Sigmoid colon (tissue), 7 donors: ENCODE results near the gene KCNJ6. TPM values are rescaled to one million over a fixed set of nuclear protein-coding genes. Genes with fewer than 3 reads are reported as not detected.

Source experiments
- DNase-seq: peaks from one replicate; pipeline ENCODE4 v3.0.0-alpha.2; 2019
- H3K27ac ChIP-seq, 4 donors: fragments of 200-600 bp; sonication (generic); one replicate each; pipeline ENCODE4 v1.5.1; 2016 to 2019; ENCODE audit warnings: mild to moderate bottlenecking in 1 of 4
- H3K27me3 ChIP-seq, 3 donors: fragments of 200-600 bp; sonication (generic); one replicate each; pipeline ENCODE4 v1.5.1; 2019; ENCODE audit warnings: mild to moderate bottlenecking in 1 of 3
- H3K36me3 ChIP-seq, 4 donors: fragments of 200-600 bp; sonication (generic); one replicate each; pipeline ENCODE4 v1.5.1; 2016 to 2019
- H3K4me1 ChIP-seq, 4 donors: fragments of 200-600 bp; sonication (generic); one replicate each; pipeline ENCODE4 v1.5.1; 2017 to 2019
- H3K4me3 ChIP-seq, 4 donors: fragments of 200-600 bp; sonication (generic); one replicate each; pipeline ENCODE4 v1.5.1; 2017 to 2019; ENCODE audit warnings: mild to moderate bottlenecking in 2 of 4, moderate library complexity in 1 of 4
- H3K9me3 ChIP-seq, 4 donors: fragments of 200-600 bp in 3 of 4; sonication (generic) in 3 of 4; one replicate each; pipeline versions ENCODE4 v1.5.1 to v1.6.1; 2013 to 2019
- EP300 ChIP-seq, 4 donors: sonication (generic); formaldehyde crosslinking; IDR thresholded peaks; one replicate each; pipeline ENCODE4 v1.6.1; 2017; ENCODE audit warnings: antibody characterized with exemption in 4 of 4
- POLR2A ChIP-seq, 2 donors: fragments of 450-650 bp; IDR thresholded peaks; one replicate each; pipeline ENCODE4 v1.6.1; 2016; ENCODE audit warnings: antibody characterized with exemption in 2 of 2, mild to moderate bottlenecking in 2 of 2, moderate library complexity in 2 of 2
- POLR2AphosphoS5 ChIP-seq, 4 donors: sonication (generic); formaldehyde crosslinking; IDR thresholded peaks; one replicate each; pipeline ENCODE4 v1.6.1; 2017; ENCODE audit warnings: antibody characterized with exemption in 4 of 4
- WGBS, 2 donors: extraction: QIAGEN DNeasy Blood & Tissue Kit; methylation state at CpG; one replicate each; pipeline ENCODE4 v1.1.7; 2013; 5-methylcytosine and 5-hydroxymethylcytosine counted together
- intact Hi-C: fragments of 100-400 bp; cut with DNase I; formaldehyde crosslinking; loops from one replicate; pipeline ENCODE4 v1.15.1; 2023
- polyA plus RNA-seq, 3 donors: library from polyadenylated mRNA; stranded (reverse); fragments of 200-250 nt; gene quantifications; one replicate each; pipeline ENCODE4 v1.2.3, GENCODE V29; 2013
- total RNA-seq, 4 donors: library from RNA; depleted of rRNA; stranded (reverse); fragments of >200 nt; gene quantifications; one replicate each; pipeline ENCODE4 v1.1.0, GENCODE V29; 2016
- TF ChIP-seq, protein P1 (sequence below), 4 experiments: fragments of 450-650 bp in 3 of 4; fragments of 200-600 bp in 1 of 4; IDR thresholded peaks; one replicate each; pipeline ENCODE4 v1.5.1; 2016 to 2019; ENCODE audit warnings: antibody characterized with exemption in 4 of 4, mild to moderate bottlenecking in 3 of 4, moderate library complexity in 2 of 4
- donor health status: healthy with polysubstance abuse.
- donor health status: Bipolar disorder and iron deficiency.
- donor health status: healthy.

The KCNJ6 gene
- total and polyA plus RNA-seq, 7 donors, result under 0.01 to 0.04 (median under 0.01) TPM; not detected in 2

DNA sequence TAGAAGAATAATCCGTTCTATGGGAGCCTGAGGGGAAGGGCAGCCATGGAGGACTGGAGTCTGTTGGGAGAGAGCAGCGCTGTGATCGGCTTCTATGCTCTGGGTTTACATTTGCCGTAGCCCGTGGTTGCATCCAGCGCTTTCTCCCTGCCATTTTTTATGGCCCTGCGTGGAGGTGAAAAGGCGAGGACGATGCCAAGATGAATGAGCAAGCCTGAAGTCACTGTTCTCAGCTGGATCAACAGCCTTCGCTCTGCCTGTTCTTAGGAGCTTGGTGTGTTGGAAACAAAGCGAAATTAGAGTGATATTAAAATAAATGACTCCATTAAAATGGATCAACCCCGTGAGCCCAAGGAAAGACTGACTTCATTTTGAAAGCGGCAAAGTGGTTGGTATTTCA is 120.2 kb downstream of the KCNJ6 start:
- no peaks in the 10 kb centered on the region for H3K4me1 ChIP-seq
- 88 to 93% methylated on average over 13 of the region's 13 CpGs for WGBS, 2 donors
- intact Hi-C loops, result no loop called here
- no peak overlapping the region for H3K4me3 ChIP-seq
- no peak for DNase-seq
- no peak overlapping the region for H3K27ac ChIP-seq
- no peaks in the 10 kb centered on the region for H3K9me3 ChIP-seq
- H3K36me3 ChIP-seq, result no peaks in the 10 kb centered on the region
- no peak for TF ChIP-seq EP300 (IDR thresholded peaks at IDR 0.05)
- TF ChIP-seq, protein P1, sequence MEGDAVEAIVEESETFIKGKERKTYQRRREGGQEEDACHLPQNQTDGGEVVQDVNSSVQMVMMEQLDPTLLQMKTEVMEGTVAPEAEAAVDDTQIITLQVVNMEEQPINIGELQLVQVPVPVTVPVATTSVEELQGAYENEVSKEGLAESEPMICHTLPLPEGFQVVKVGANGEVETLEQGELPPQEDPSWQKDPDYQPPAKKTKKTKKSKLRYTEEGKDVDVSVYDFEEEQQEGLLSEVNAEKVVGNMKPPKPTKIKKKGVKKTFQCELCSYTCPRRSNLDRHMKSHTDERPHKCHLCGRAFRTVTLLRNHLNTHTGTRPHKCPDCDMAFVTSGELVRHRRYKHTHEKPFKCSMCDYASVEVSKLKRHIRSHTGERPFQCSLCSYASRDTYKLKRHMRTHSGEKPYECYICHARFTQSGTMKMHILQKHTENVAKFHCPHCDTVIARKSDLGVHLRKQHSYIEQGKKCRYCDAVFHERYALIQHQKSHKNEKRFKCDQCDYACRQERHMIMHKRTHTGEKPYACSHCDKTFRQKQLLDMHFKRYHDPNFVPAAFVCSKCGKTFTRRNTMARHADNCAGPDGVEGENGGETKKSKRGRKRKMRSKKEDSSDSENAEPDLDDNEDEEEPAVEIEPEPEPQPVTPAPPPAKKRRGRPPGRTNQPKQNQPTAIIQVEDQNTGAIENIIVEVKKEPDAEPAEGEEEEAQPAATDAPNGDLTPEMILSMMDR (IDR thresholded peaks at IDR 0.05), result no peak
- no peaks in the 10 kb centered on the region for H3K27me3 ChIP-seq

DNA sequence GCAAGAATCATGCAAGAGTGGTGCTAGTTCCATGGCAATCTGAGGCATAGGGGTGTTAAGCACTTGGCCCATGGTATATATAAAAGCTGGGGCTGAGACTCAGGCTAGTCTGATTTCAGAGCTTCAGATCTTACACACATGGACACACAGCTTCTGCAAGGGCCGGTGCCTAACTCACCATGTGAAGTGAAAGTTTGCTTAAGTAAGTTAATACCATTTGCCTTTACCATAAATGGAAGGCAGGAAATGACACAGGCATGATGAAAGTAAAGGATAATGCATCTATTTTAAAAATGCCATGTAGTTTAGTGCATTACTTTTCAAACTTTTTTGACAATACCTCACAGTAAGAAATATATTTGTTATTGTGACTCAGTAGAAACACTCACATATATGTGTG is 122.6 kb downstream of the KCNJ6 start:
- no peaks in the 10 kb centered on the region for H3K36me3 ChIP-seq
- H3K27ac ChIP-seq, result no peak overlapping the region
- no peak for DNase-seq
- no peaks in the 10 kb centered on the region for H3K4me1 ChIP-seq
- no peaks in the 10 kb centered on the region for H3K9me3 ChIP-seq
- intact Hi-C loops, result no loop called here
- no peak overlapping the region for H3K4me3 ChIP-seq
- TF ChIP-seq, protein P1 (IDR thresholded peaks at IDR 0.05), result no peak
- TF ChIP-seq POLR2AphosphoS5 (IDR thresholded peaks at IDR 0.05), result no peak
- TF ChIP-seq POLR2A (IDR thresholded peaks at IDR 0.05), result no peak
- TF ChIP-seq EP300 (IDR thresholded peaks at IDR 0.05), result no peak
- no peaks in the 10 kb centered on the region for H3K27me3 ChIP-seq
- 16 to 48% methylated on average over 1 of the region's 1 CpG for WGBS, 2 donors

DNA sequence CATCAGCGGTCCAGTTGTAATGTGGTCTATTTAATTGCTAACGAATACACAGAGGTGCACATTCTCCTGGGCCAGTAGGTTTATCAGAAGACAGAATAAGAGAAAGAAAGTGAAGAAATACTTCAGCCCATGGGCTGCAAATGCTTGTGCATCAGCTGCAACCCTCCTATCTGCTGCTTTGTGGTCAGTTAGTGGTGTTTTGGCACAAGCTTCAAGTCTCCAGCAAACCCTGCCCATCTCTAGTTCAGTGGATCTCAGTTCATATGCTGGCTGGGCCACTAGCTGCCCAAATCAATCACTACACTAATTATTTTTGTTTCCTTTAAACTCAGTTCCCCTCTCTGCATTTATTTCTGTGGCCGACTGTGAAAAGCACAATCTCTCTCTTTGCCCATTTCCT is 124.2 kb downstream of the KCNJ6 start:
- intact Hi-C loops, result no loop called here
- 87 to 92% methylated on average over 3 of the region's 3 CpGs for WGBS, 2 donors
- Histone ChIP-seq H3K27me3 (no peaks in the 10 kb centered on the region), H3K4me1 (no peaks in the 10 kb centered on the region), H3K27ac (no peak overlapping the region), H3K36me3 (no peaks in the 10 kb centered on the region), H3K4me3 (no peak overlapping the region), H3K9me3 (no peaks in the 10 kb centered on the region)
- TF ChIP-seq EP300 (IDR thresholded peaks at IDR 0.05) (no peak), POLR2A (IDR thresholded peaks at IDR 0.05) (no peak)
- no peak for DNase-seq

DNA sequence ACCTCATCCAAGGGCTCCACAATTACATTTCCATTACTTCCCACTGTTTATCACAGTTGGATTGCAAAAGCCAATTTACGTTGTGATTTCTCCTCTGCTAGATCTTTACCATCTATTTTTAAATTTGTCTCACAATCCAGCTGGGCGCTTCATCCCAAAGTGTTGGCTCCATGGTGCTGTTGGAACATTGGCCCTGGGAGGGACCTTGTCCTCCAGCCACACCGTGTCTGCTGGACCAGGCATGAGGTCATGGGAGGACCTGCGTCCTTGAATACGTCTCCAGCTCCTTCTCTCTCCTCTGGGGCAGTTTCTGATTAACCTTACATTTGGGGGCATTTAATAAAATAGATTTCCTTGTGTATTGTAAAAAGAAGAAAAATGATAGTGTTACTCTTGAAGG is 125.4 kb downstream of the KCNJ6 start:
- 66 to 76% methylated on average over 5 of the region's 5 CpGs for WGBS, 2 donors
- TF ChIP-seq, protein P1 (IDR thresholded peaks at IDR 0.05), result no peak
- TF ChIP-seq EP300 (IDR thresholded peaks at IDR 0.05), result no peak
- no peak for TF ChIP-seq POLR2A (IDR thresholded peaks at IDR 0.05)
- TF ChIP-seq POLR2AphosphoS5 (IDR thresholded peaks at IDR 0.05), result no peak
- no peak for DNase-seq
- Histone ChIP-seq H3K9me3 (no peaks in the 10 kb centered on the region), H3K4me1 (no peaks in the 10 kb centered on the region), H3K27ac (no peak overlapping the region), H3K36me3 (no peaks in the 10 kb centered on the region), H3K4me3 (no peak overlapping the region), H3K27me3 (no peaks in the 10 kb centered on the region)
- intact Hi-C loops, result no loop called here

DNA sequence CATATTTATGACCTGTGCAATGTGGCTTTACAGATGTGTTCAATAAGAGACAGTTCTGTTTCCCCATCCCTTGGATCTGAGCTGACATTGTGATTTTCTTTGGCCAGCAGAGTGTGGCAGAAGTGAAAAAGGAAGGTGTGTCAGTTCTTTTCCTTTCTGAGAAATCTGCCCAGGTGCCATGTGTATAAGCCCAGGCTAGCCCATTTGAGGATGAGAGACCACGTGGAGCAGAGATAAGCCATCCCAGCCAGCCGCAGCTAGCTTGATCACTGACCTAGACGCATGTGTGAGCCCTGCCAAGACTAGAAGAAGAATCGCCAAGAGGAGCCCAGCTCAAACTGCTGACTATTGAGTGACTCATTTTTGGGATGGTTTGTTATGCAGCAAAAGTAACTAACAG is 127.8 kb downstream of the KCNJ6 start:
- TF ChIP-seq POLR2A (IDR thresholded peaks at IDR 0.05) (no peak), POLR2AphosphoS5 (IDR thresholded peaks at IDR 0.05) (no peak), EP300 (IDR thresholded peaks at IDR 0.05) (no peak)
- TF ChIP-seq, protein P1 (IDR thresholded peaks at IDR 0.05), result no peak
- H3K36me3 ChIP-seq, result no peaks in the 10 kb centered on the region
- peaks cover 0 to 4% (median 0%) of the 10 kb centered on the region in 3 donors for H3K27me3 ChIP-seq
- no peaks in the 10 kb centered on the region for H3K9me3 ChIP-seq
- H3K4me1 ChIP-seq, result no peaks in the 10 kb centered on the region
- DNase-seq, result no peak
- 67 to 84% methylated on average over 4 of the region's 4 CpGs for WGBS, 2 donors
- H3K27ac ChIP-seq, result no peak overlapping the region
- no peak overlapping the region for H3K4me3 ChIP-seq
- intact Hi-C loops, result no loop called here
